Astrocyte (in vitro differentiated cells and primary cell): ENCODE data around the gene TOR2A. TPM values are rescaled to one million over a fixed set of nuclear protein-coding genes. Genes with fewer than 3 reads are reported as not detected.

Experiments used
- DNase-seq: peaks from one replicate; pipeline ENCODE4 v3.0.0-alpha.2; 2010; ENCODE audit warnings: low read depth
- FAIRE-seq: peaks from 2 replicates; lab custom pipeline; 2011; peaks lifted over from hg19 to GRCh38; lab: Jason Lieb, UNC
- H2AFZ ChIP-seq: 2 replicates; pipeline ENCODE4 v1.6.0; 2012; ENCODE audit warnings: low read depth, low read length, inconsistent platforms
- H3K27ac ChIP-seq: 2 replicates; pipeline ENCODE4 v1.5.1; 2011; ENCODE audit warnings: low read depth, low read length, inconsistent platforms
- H3K27me3 ChIP-seq: 2 replicates; pipeline ENCODE4 v1.6.0; 2011; ENCODE audit warnings: low read length, inconsistent platforms; ENCODE audit not compliant: insufficient read depth
- H3K36me3 ChIP-seq: 2 replicates; pipeline ENCODE4 v1.5.1; 2011; ENCODE audit warnings: low read length, inconsistent platforms; ENCODE audit not compliant: insufficient read depth
- H3K4me1 ChIP-seq: 2 replicates; pipeline ENCODE4 v1.5.1; 2011; ENCODE audit warnings: low read length, inconsistent platforms; ENCODE audit not compliant: insufficient read depth
- H3K4me2 ChIP-seq: 2 replicates; pipeline ENCODE4 v1.6.0; 2012; ENCODE audit warnings: low read length, inconsistent platforms
- H3K4me3 ChIP-seq: 2 replicates; pipeline ENCODE4 v1.5.1; 2011; ENCODE audit warnings: low read depth, mild to moderate bottlenecking, low read length, inconsistent platforms; ENCODE audit not compliant: insufficient read depth
- H3K79me2 ChIP-seq: 2 replicates; pipeline ENCODE4 v1.6.0; 2012; ENCODE audit warnings: mild to moderate bottlenecking, low read length, inconsistent platforms; ENCODE audit not compliant: insufficient read depth
- H3K9ac ChIP-seq: 2 replicates; pipeline ENCODE4 v1.6.0; 2012; ENCODE audit warnings: mild to moderate bottlenecking, low read length, inconsistent platforms
- H3K9me3 ChIP-seq: 2 replicates; pipeline ENCODE4 v1.5.1; 2012; ENCODE audit warnings: low read depth, mild to moderate bottlenecking, low read length, inconsistent platforms; ENCODE audit not compliant: insufficient read depth
- H4K20me1 ChIP-seq: 2 replicates; pipeline ENCODE4 v1.6.0; 2012; ENCODE audit warnings: low read length, inconsistent platforms; ENCODE audit not compliant: insufficient read depth
- H3K27ac Mint-ChIP-seq: one replicate; pipeline ENCODE4 v1.8.0; 2021; ENCODE audit warnings: mild to moderate bottlenecking, mixed read lengths; ENCODE audit not compliant: unreplicated experiment
- H3K27me3 Mint-ChIP-seq: one replicate; pipeline ENCODE4 v1.8.0; 2021; ENCODE audit warnings: low read depth, mixed read lengths; ENCODE audit not compliant: unreplicated experiment
- H3K36me3 Mint-ChIP-seq: one replicate; pipeline ENCODE4 v1.8.0; 2021; ENCODE audit warnings: low read depth, mixed read lengths; ENCODE audit not compliant: unreplicated experiment
- H3K4me1 Mint-ChIP-seq: one replicate; pipeline ENCODE4 v1.8.0; 2021; ENCODE audit warnings: low read depth, mixed read lengths; ENCODE audit not compliant: unreplicated experiment
- H3K4me3 Mint-ChIP-seq: one replicate; pipeline ENCODE4 v1.8.0; 2021; ENCODE audit warnings: mild to moderate bottlenecking, moderate library complexity, mixed read lengths; ENCODE audit not compliant: unreplicated experiment
- H3K9me3 Mint-ChIP-seq: one replicate; pipeline ENCODE4 v1.8.0; 2021; ENCODE audit warnings: mild to moderate bottlenecking, mixed read lengths; ENCODE audit not compliant: unreplicated experiment
- CTCF ChIP-seq: IDR thresholded peaks from 2 replicates; pipeline ENCODE4 v1.5.1; 2011; ENCODE audit warnings: low read depth, mild to moderate bottlenecking, inconsistent platforms, low read length, moderate library complexity; ENCODE audit not compliant: insufficient read depth
- EZH2 ChIP-seq: IDR thresholded peaks from 2 replicates; pipeline ENCODE4 v1.6.1; 2012; ENCODE audit warnings: mild to moderate bottlenecking, low read length, inconsistent platforms; ENCODE audit not compliant: insufficient read depth
- total RNA-seq: library from RNA; stranded (reverse); gene quantifications from 2 replicates; pipeline ENCODE4 v1.2.1, GENCODE V29; 2021

TOR2A gene
- total RNA-seq, 1 donor from 2014 or later = 7.5 TPM

GRCh38 chr9:127756233-127756632 is 21.1 kb upstream of the TOR2A start:
- H3K36me3 Mint-ChIP-seq = no peaks in the 10 kb centered on the region
- Histone ChIP-seq H3K9me3 (no peaks in the 10 kb centered on the region), H4K20me1 (peaks cover 16% of the 10 kb centered on the region), H3K4me2 (no peak overlapping the region), H3K4me1 (no peaks in the 10 kb centered on the region), H3K4me3 (no peak overlapping the region), H3K27me3 (peaks cover 18% of the 10 kb centered on the region), H3K27ac (no peak overlapping the region), H3K9ac (no peak overlapping the region), H3K36me3 (no peaks in the 10 kb centered on the region), H3K79me2 (no peaks in the 10 kb centered on the region), H2AFZ (no peak overlapping the region)
- DNase-seq = no peak
- peaks cover 7% of the 10 kb centered on the region for H3K4me1 Mint-ChIP-seq
- H3K4me3 Mint-ChIP-seq = no peak overlapping the region
- H3K27me3 Mint-ChIP-seq = peaks cover 31% of the 10 kb centered on the region
- FAIRE-seq = no peak
- H3K27ac Mint-ChIP-seq = no peak overlapping the region
- TF ChIP-seq EZH2 = no peak
- no peak for TF ChIP-seq CTCF
- H3K9me3 Mint-ChIP-seq = no peaks in the 10 kb centered on the region

- no peaks in the 10 kb centered on the region for H3K36me3 ChIP-seq
- no peaks in the 10 kb centered on the region for H3K79me2 ChIP-seq
- H4K20me1 ChIP-seq = peaks cover 18% of the 10 kb centered on the region
- H3K4me1 Mint-ChIP-seq = peaks cover 5% of the 10 kb centered on the region
- DNase-seq (no peak), FAIRE-seq (no peak)
- H3K27me3 Mint-ChIP-seq = peaks cover 33% of the 10 kb centered on the region
- no peak overlapping the region for H3K27ac Mint-ChIP-seq
- H3K9ac ChIP-seq = no peak overlapping the region
- no peak overlapping the region for H3K27ac ChIP-seq
- H3K4me3 Mint-ChIP-seq = no peak overlapping the region
- peaks cover 1% of the 10 kb centered on the region for H3K36me3 Mint-ChIP-seq
- no peak for TF ChIP-seq CTCF
- no peak for TF ChIP-seq EZH2
- peaks cover 18% of the 10 kb centered on the region for H3K27me3 ChIP-seq
- H2AFZ ChIP-seq = no peak overlapping the region
- H3K9me3 Mint-ChIP-seq = no peaks in the 10 kb centered on the region
- no peak overlapping the region for H3K4me3 ChIP-seq
- no peaks in the 10 kb centered on the region for H3K9me3 ChIP-seq
- no peak overlapping the region for H3K4me2 ChIP-seq
- no peaks in the 10 kb centered on the region for H3K4me1 ChIP-seq
These were observed 20.3 kb upstream of the TOR2A start for GRCh38 chr9:127755061-127756060.
